ENCODE measurements around the gene FOXS1. TPM values are rescaled to one million over a fixed set of nuclear protein-coding genes. Genes with fewer than 3 reads are reported as not detected.
A peak's percentile ranks its signal among the peaks of the same experiment; 100 is the strongest.

Gene FOXS1
- total and polyA plus RNA-seq, 2 donors from 2014 or later = 2.1 to 9.8 TPM

DNA sequence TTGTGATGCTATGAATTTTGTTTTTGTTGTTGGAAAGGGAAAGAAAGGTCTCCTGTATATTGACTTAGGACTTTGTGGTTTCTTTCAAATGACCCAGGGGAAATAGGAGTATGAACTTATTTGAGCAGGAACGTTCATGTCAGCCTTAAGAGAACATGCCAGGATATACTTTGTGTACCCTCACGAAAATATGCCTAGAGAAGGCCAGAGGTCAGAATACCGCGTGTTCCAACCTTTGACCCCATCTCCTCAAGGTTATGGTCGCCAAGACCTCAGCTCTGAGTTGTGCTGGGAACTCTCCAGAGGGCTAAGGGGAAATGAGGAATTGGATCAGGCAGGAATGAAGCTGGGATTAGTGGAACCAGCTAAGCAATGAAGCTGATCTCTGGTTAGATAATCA is 36.5 kb upstream of the FOXS1 start:
- H3K4me3 ChIP-seq (ENCODE audit: low read length in 3 of 3) = no peak overlapping the region
- no peaks in the 10 kb centered on the region for H3K4me1 ChIP-seq (ENCODE audit: control insufficient read depth in 2 of 3, insufficient read depth in 2 of 3, low read depth in 1 of 3, low read length in 3 of 3)
- DNase-seq (no peak), FAIRE-seq (no peak)
- H3K9ac ChIP-seq (ENCODE audit: low read length in 3 of 3) = no peak overlapping the region
- no peaks in the 10 kb centered on the region for H3K36me3 ChIP-seq (ENCODE audit: control insufficient read depth in 2 of 3, insufficient read depth in 3 of 3, low read length in 3 of 3)
- no peak for TF ChIP-seq CTCF (IDR thresholded peaks at IDR 0.05; ENCODE audit: borderline replicate concordance, extremely low read depth, insufficient read depth)
- intact Hi-C loops (cut with DNase I) = no loop called here
- no peak overlapping the region for H3K27ac ChIP-seq (ENCODE audit: low read depth in 2 of 2, low read length in 2 of 2)
- no peaks in the 10 kb centered on the region for H3K9me3 ChIP-seq (ENCODE audit: control insufficient read depth in 2 of 3, insufficient read depth in 1 of 3, low read length in 3 of 3)
- no peaks in the 10 kb centered on the region for H3K27me3 ChIP-seq (ENCODE audit: control insufficient read depth, insufficient read depth, low read length)

DNA sequence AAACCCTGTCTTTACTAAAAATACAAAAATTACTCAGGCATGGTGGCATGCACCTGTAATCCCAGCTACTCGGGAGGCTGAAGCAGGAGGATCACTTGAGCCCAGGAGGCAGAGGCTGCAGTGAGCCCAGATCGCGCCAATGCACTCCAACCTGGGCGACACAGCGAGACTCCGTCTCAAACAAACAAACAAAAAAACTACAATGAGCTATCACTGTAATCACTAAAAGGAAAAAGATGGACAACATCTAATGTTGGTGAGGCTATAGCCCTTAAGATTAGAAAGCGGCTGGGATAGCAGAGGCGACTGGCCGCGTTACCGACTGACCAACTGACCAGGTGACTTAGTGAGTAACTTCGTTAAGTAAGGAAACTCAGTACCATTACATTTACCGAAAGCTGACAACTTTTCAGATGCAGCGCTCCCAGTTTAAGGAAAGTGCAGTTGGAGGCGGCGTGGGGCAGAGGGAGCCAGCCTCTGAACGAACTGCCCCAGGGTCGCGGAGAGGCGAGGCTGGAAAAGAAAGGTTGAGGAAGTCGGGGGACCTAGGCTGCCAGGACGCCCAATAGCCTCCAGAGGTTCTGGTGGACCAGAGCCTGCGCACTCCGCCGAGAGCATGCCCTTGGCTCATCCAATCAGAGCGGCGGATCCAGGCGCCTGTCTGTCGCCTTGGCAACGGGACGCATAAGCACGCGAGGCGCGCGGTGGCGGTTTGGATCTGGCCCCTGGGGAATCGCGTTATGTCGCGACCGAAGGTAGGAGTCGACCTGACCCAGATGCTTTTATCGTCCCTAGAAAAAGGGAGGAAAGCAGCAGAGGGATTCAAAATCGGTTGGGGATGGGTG is 34.0 kb upstream of the FOXS1 start:
- no peaks in the 10 kb centered on the region for H3K36me3 ChIP-seq (ENCODE audit: control insufficient read depth in 2 of 3, insufficient read depth in 3 of 3, low read length in 3 of 3)

GRCh38 chr20:31877684-31878083 is 32.3 kb upstream of the FOXS1 start:
- no peak overlapping the region for H3K4me3 ChIP-seq (ENCODE audit: low read length in 3 of 3)
- H3K9me3 ChIP-seq (ENCODE audit: control insufficient read depth in 2 of 3, insufficient read depth in 1 of 3, low read length in 3 of 3) = no peaks in the 10 kb centered on the region
- H3K4me1 ChIP-seq (ENCODE audit: control insufficient read depth in 2 of 3, insufficient read depth in 2 of 3, low read depth in 1 of 3, low read length in 3 of 3) = no peaks in the 10 kb centered on the region
- H3K36me3 ChIP-seq (ENCODE audit: control insufficient read depth in 2 of 3, insufficient read depth in 3 of 3, low read length in 3 of 3) = no peaks in the 10 kb centered on the region
- no peaks in the 10 kb centered on the region for H3K27me3 ChIP-seq (ENCODE audit: control insufficient read depth, insufficient read depth, low read length)
- no peak overlapping the region for H3K27ac ChIP-seq (ENCODE audit: low read depth in 2 of 2, low read length in 2 of 2)
- no peak for TF ChIP-seq CTCF (IDR thresholded peaks at IDR 0.05; ENCODE audit: borderline replicate concordance, extremely low read depth, insufficient read depth)
- intact Hi-C loops (cut with DNase I) = no loop called here
- FAIRE-seq = no peak
- no peak overlapping the region for H3K9ac ChIP-seq (ENCODE audit: low read length in 3 of 3)
- DNase-seq = no peak

More for the DNA sequence above, 34.0 kb upstream of the FOXS1 start:
- Histone ChIP-seq H3K9me3 (ENCODE audit: control insufficient read depth in 2 of 3, insufficient read depth in 1 of 3, low read length in 3 of 3) (no peaks in the 10 kb centered on the region), H3K27me3 (ENCODE audit: control insufficient read depth, insufficient read depth, low read length) (no peaks in the 10 kb centered on the region), H3K9ac (ENCODE audit: low read length in 3 of 3) (peak overlapping the region; percentile 43 to 85 (median 52)), H3K4me3 (ENCODE audit: low read length in 3 of 3) (peak overlapping the region; percentile 78 to 86 (median 80)), H3K27ac (ENCODE audit: low read depth in 2 of 2, low read length in 2 of 2) (peak overlapping the region; percentile 80 to 85), H3K4me1 (ENCODE audit: control insufficient read depth in 2 of 3, insufficient read depth in 2 of 3, low read depth in 1 of 3, low read length in 3 of 3) (no peaks in the 10 kb centered on the region)
- intact Hi-C loops (cut with DNase I) = no loop called here
- FAIRE-seq (no peak), DNase-seq (peak; percentile 94 to 99 (median 97))
- TF ChIP-seq CTCF (IDR thresholded peaks at IDR 0.05; ENCODE audit: borderline replicate concordance, extremely low read depth, insufficient read depth) = no peak
